Anterior cingulate cortex (tissue), 58 donors: ENCODE measurements around the gene SDHA.
"Not testable (repeated sequence)": the region's sequence is repeated elsewhere in the genome, so short reads cannot be mapped to it uniquely, and the experiment has no call there.

Experiments
- DNase-seq, 58 donors: peaks; one replicate each; lab custom pipeline; 2025; lab: John Stamatoyannopoulos, UW

SDHA gene

GRCh38 chr5:296207-296606 is 78.1 kb downstream of the SDHA start:
- DNase-seq, result not testable (repeated sequence)

- DNase-seq, result not testable (repeated sequence)
These were observed 78.8 kb downstream of the SDHA start for GRCh38 chr5:296954-297353.

GRCh38 chr5:297448-297847 is 79.3 kb downstream of the SDHA start:
- DNase-seq, result not testable (repeated sequence)

DNA sequence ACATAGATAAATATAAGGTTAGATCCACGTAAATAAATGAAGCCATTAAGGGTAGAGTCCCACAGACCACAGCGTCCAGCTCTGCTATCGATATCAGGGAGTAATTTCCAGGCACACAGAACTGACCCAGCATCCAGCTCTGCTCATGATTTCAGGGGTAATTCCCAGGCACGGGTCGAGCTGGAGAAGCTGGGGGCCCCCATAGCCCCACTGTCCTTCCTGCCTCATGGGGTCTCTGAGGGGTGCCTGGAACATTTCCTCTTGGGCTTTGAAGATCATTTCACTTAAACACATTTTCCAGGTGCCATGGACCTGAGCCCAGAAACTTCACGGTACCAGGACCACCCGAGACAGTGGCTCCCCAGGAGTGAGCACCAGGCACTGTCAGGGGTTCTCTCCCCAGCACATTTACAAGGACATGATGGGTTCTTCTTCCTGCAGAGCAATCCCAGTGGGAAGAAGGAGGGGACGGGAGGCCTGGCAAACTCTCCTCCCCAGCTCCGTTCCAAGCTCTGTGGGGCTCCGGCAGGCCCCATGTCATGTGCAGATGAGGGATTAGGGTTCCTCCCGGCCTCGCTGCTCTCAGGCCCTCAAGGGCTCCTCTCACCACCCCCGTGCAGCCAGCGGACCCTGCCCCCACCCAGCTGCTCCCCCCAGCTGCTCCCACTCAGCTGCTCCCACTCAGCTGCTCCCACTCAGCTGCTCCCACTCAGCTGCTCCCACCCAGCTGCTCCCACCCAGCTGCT is 80.0 kb downstream of the SDHA start:
- DNase-seq, result not testable (repeated sequence)

DNA sequence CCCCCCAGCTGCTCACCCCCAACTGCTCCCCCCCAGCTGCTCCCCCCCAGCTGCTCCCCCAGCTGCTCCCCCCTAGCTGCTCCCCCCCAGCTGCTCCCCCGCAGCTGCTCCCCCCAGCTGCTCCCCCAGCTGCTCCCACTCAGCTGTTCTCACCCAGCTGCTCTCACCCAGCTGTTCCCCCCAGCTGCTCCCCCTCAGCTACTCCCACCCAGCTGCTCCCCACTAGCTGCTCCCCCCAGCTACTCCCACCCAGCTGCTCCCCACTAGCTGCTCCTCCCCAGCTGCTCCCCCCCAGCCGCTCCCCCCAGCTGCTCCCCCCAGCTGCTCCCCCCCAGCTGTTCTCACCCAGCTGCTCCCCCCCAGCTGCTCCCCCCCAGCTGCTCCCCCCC is 80.6 kb downstream of the SDHA start:
- DNase-seq, result no peak

GRCh38 chr5:299921-300320 is 81.8 kb downstream of the SDHA start:
- not testable (repeated sequence) for DNase-seq

DNA sequence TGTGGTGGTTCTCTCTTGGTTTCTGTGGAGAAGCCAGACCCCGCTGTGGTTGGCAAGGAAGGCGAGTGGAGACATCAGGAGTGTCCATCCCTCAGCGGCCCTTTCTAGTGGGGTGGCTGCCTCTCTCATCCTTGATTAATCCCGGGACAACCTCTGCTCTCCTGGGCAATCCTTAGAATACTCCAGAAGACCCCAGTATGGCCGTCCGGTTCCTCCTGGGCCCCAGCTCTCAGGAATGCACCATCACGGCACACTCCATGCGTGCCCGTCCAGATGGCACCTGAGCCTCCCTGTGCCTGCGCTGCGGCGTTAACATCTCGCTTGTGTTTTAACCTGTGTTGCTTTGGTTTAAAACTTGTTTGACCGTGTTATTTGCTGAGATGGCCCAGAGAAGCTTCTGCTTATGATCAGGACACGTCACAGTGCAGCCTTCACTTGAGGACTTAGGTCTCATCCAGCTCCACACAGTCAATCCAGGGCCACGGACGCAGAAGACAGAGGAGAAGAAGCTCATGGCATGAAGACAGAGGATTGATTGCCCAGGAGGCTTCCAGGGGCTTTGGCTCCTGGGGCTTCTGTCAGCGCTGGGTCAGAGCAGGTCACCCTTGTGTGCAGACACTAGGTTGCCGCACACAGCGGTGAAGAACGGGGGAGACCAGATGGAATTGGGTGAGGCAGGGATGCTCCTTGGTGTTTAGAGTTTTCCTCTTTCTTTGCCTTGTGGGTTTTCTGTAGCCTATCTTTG is 82.7 kb downstream of the SDHA start:
- not testable (repeated sequence) for DNase-seq

DNA sequence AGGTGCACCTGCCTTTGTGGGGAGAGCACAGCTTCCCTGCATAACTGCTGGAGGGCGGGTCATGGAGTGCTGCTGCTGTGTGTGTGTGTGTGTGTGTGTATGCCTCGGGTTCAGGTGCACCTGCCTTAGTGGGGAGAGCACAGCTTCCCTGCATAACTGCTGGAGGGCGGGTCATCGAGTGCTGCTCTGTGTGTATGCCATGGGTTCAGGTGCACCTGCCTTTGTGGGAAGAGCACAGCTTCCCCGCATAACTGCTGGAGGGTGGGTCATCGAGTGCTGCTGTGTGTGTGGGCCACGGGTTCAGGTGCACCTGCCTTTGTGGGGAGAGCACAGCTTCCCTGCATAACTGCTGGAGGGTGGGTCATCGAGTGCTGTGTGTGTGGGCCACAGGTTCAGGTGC is 84.3 kb downstream of the SDHA start:
- not testable (repeated sequence) for DNase-seq

GRCh38 chr5:302966-303365 is 84.8 kb downstream of the SDHA start:
- DNase-seq, result no peak

DNA sequence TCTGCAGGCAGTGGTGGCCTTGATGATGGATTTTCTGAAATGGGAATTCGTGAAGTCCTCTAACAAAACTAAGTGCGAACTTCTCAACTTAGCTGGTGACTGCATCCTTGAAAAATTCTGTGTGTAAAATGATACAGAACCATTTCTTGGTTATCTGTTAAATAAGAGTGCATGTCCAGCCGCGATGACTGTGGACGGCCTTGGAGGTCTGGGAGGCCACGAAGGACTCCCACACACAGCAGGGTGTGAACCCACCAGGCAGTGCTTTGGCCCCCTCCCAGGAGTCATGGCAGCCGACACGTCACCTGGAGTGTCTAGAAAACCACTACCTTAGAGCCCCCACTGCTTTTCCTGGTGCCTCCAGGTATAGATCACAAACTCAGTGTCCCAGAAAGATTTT is 85.6 kb downstream of the SDHA start:
- not testable (repeated sequence) for DNase-seq

GRCh38 chr5:305050-305449 is 86.9 kb downstream of the SDHA start:
- DNase-seq, result no peak

GRCh38 chr5:305459-305858 is 87.3 kb downstream of the SDHA start:
- no peak for DNase-seq

DNA sequence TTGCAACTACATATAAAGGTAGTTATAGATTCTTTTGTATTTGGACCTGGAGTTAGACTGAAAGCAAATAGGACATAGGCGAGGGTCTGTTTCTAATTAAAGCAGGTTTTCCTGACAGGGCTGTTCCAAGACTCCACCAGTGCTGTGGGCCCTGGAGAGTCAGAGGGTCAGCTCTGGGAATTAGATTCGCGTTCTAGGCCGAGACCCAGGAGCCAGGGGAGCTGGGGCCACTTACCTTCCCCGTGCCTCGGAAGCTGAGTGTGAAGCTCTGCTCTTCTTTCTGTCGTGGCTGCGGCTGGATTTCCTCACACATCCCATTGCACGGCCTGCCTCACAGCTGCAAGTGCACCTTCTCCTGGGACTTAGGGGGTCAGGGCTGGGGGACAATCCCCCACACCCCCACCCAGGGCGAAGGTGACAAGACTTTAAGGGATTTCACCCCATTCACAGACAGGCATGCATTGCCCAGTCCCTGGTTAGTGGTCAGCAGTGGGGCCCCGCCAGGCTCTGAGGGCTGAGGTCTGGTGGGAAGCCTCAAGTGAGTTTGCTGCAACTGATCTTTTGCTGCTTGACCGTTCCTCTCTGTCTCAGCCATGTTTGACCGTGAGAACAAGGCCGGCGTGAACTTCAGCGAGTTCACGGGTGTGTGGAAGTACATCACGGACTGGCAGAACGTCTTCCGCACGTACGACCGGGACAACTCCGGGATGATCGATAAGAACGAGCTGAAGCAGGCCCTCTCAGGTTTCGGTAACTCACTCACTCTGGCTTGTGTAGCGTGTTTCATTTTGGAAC is 88.1 kb downstream of the SDHA start:
- DNase-seq, result no peak
